Measurements from ENCODE around the gene UFSP1.
"Not testable (repeated sequence)": the region's sequence is repeated elsewhere in the genome, so short reads cannot be mapped to it uniquely, and the experiment has no call there.

UFSP1 gene

DNA sequence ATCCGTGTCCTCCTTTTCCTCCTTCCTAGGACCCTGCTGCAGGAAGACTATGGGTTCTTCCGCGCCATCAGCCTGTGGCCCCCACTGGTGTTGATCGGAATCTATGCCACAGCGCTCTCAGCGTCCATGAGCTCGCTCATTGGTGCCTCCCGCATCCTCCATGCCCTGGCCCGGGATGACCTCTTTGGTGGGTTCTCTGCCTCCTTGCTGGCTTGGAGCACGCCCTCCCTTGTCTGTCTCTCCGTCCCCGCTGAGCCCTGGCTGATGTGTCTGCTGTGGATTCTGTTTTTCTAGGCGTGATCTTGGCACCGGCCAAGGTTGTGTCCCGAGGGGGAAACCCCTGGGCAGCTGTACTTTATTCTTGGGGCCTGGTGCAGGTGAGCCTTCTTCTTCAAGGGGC is 29.7 kb downstream of the UFSP1 start:
- Histone ChIP-seq H3K4me3 (replicated peaks; ENCODE audit: low read depth, low read length) (no peak overlapping the region), H3K27me3 (replicated peaks; ENCODE audit: control insufficient read depth, insufficient read depth, low read length) (no peaks in the 10 kb centered on the region), H3K36me3 (ENCODE audit: control insufficient read depth, insufficient read depth, low read length) (peaks cover 11% of the 10 kb centered on the region)
- TF ChIP-seq, protein P1, sequence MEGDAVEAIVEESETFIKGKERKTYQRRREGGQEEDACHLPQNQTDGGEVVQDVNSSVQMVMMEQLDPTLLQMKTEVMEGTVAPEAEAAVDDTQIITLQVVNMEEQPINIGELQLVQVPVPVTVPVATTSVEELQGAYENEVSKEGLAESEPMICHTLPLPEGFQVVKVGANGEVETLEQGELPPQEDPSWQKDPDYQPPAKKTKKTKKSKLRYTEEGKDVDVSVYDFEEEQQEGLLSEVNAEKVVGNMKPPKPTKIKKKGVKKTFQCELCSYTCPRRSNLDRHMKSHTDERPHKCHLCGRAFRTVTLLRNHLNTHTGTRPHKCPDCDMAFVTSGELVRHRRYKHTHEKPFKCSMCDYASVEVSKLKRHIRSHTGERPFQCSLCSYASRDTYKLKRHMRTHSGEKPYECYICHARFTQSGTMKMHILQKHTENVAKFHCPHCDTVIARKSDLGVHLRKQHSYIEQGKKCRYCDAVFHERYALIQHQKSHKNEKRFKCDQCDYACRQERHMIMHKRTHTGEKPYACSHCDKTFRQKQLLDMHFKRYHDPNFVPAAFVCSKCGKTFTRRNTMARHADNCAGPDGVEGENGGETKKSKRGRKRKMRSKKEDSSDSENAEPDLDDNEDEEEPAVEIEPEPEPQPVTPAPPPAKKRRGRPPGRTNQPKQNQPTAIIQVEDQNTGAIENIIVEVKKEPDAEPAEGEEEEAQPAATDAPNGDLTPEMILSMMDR (IDR thresholded peaks at IDR 0.05; ENCODE audit: insufficient read depth, low read length, poor library complexity, severe bottlenecking) = no peak
- DNase-seq (ENCODE audit: extremely low read depth, insufficient read length) = no peak

DNA sequence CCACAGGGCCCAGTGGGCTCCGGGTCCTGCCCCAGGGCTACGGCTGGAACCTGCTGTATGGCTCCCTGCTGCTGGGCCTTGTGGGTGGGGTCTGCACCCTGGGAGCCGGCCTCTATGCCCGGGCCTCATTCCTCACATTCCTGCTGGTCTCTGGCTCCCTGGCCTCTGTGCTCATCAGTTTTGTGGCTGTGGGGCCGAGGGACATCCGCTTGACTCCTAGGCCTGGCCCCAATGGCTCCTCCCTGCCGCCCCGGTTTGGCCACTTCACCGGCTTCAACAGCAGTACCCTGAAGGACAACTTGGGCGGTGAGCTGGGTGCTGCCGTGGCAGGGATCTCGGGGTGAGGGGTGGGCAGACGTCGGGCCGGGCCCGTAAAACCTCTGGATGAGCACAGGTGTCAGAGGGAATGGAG is 32.6 kb downstream of the UFSP1 start:
- Histone ChIP-seq H3K27me3 (replicated peaks; ENCODE audit: control insufficient read depth, insufficient read depth, low read length) (no peaks in the 10 kb centered on the region), H3K4me3 (replicated peaks; ENCODE audit: low read depth, low read length) (no peak overlapping the region), H3K36me3 (ENCODE audit: control insufficient read depth, insufficient read depth, low read length) (peaks cover 14% of the 10 kb centered on the region)
- TF ChIP-seq, protein P1 (IDR thresholded peaks at IDR 0.05; ENCODE audit: insufficient read depth, low read length, poor library complexity, severe bottlenecking) = no peak
- no peak for DNase-seq (ENCODE audit: extremely low read depth, insufficient read length)

DNA sequence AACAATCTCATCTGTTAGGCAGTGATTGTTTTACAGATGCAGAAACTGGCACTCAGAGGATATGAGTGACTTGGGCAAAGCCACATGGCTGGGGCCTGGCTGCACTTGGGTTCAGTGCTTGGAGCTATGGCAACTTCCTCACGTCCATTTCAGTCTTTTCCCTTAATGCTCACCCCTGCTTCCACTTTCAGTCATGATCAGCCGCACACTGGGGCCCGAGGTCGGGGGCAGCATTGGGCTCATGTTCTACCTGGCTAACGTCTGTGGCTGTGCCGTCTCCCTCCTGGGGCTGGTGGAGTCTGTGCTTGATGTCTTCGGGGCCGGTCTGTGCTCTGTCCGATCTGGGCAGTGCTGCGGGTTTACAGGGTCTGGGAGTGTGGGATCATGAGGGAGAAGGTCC is 34.0 kb downstream of the UFSP1 start:
- no peaks in the 10 kb centered on the region for H3K27me3 ChIP-seq (replicated peaks; ENCODE audit: control insufficient read depth, insufficient read depth, low read length)
- TF ChIP-seq, protein P1 (IDR thresholded peaks at IDR 0.05; ENCODE audit: insufficient read depth, low read length, poor library complexity, severe bottlenecking) = no peak
- no peak for DNase-seq (ENCODE audit: extremely low read depth, insufficient read length)
- H3K36me3 ChIP-seq (ENCODE audit: control insufficient read depth, insufficient read depth, low read length) = peaks cover 10% of the 10 kb centered on the region
- H3K4me3 ChIP-seq (replicated peaks; ENCODE audit: low read depth, low read length) = no peak overlapping the region

DNA sequence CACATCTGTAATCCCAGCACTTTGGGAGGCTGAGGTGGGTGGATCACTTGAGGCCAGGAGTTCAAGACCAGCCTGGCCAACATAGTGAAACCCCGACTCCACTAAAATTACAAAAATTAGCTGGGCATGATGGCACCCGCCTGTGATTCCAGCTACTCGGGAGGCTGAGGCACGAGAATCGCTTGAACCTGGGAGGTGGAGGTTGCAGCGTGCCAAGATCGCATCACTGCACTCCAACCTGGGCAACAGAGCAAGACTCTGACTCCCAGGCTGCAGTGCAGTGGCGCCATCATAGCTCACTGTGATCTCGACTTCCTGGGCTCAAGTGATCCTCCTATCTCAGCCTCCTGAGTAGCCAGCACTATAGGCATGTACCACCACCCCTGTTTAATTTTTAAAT is 34.6 kb downstream of the UFSP1 start:
- not testable (repeated sequence) for DNase-seq (ENCODE audit: extremely low read depth, insufficient read length); H3K36me3 ChIP-seq (ENCODE audit: control insufficient read depth, insufficient read depth, low read length); H3K27me3 ChIP-seq (replicated peaks; ENCODE audit: control insufficient read depth, insufficient read depth, low read length); H3K4me3 ChIP-seq (replicated peaks; ENCODE audit: low read depth, low read length)

DNA sequence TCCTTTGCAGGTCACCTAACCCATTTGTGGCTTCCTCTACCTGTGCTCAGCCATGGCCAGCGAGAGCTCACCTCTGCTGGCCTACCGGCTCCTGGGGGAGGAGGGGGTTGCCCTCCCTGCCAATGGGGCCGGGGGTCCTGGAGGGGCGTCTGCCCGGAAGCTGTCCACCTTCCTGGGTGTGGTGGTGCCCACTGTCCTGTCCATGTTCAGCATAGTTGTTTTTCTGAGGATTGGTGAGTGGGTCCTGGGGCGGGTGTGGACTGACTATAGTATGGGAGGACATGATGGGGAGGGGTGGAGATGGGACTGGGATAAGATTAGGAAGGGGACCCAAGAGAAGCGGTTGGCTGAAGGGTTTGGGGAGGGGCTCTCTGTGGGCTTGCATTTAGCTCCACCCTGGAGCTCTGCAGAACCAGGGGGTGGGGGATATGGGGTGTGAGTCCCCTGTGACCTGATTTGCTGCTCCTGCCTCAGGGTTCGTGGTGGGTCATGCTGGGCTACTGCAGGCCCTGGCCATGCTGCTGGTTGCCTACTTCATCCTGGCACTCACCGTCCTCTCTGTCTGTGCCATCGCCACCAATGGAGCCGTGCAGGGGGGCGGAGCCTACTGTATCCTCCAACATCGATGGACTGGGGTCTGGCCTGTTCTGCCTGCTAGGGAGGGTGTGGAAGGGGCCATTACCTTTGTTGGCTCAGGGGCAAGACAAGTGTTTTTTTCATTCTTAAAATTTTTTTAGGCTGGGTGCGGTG is 35.2 kb downstream of the UFSP1 start:
- TF ChIP-seq, protein P1 (IDR thresholded peaks at IDR 0.05; ENCODE audit: insufficient read depth, low read length, poor library complexity, severe bottlenecking) = no peak
- no peak for DNase-seq (ENCODE audit: extremely low read depth, insufficient read length)
- Histone ChIP-seq H3K4me3 (replicated peaks; ENCODE audit: low read depth, low read length) (no peak overlapping the region), H3K27me3 (replicated peaks; ENCODE audit: control insufficient read depth, insufficient read depth, low read length) (no peaks in the 10 kb centered on the region), H3K36me3 (ENCODE audit: control insufficient read depth, insufficient read depth, low read length) (peaks cover 3% of the 10 kb centered on the region)

DNA sequence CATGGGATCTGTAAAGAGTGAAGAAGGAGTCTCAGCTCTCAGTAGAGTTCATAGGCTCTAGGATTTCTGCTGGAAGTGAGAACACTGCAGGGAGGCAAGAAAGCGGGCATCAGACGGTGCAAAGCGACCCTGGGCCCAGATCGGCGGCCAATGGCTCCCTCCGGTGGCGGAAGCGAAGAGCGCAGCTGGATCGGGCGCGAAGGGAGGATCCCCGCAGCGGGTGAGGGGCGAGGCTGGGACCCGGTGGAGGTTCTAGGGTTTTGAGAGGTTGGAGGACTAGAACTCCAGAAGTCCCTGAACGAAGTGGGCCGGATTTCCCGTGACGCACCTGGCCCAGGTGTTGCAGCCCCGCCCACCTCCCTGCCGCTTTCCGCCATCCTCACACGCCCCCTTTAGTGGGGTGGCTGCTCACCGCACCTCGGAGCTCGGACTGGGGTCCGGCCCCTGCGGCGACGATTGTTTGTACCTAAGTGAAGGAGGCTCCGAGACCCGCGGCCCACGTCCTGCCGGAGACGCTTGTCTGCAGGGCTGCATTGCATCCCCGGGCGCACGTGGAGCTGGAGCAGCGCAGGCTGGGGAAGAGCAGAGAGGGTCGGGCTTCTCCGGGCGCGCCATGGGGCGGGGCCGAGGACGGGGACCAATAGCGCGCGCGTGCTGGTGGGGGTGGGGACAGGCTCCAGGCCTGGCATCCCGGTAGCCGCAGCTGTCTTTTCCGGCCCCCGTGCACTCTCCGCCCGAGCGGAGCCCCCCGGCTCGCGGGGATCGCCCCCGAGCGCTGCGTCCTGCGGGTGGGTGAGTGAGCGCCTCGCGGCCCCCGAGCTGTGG is 37.3 kb downstream of the UFSP1 start, which contains the start of gene SLC12A9:
SLC12A9 (plus strand) TSS at position 666 of the 825 bp plus-strand sequence. CDS start 1,485 bp downstream, outside the sequence.
- H3K4me3 ChIP-seq (replicated peaks; ENCODE audit: low read depth, low read length) = peak within 1 kb of the TSS; percentile 90
- DNase-seq (ENCODE audit: extremely low read depth, insufficient read length) = peak; percentile 93
- peaks cover 3% of the 10 kb centered on the region for H3K36me3 ChIP-seq (ENCODE audit: control insufficient read depth, insufficient read depth, low read length)
- TF ChIP-seq, protein P1 (IDR thresholded peaks at IDR 0.05; ENCODE audit: insufficient read depth, low read length, poor library complexity, severe bottlenecking) = peak; percentile 93
- H3K27me3 ChIP-seq (replicated peaks; ENCODE audit: control insufficient read depth, insufficient read depth, low read length) = no peaks in the 10 kb centered on the region

Measured in GM06990 (cell line).